HCT116 (cell line): ENCODE data around the gene AGMAT. TPM values are rescaled to one million over a fixed set of nuclear protein-coding genes. Genes with fewer than 3 reads are reported as not detected.

Source experiments
- ATAC-seq: fragments of 200-7000 bp; cut with Tn5 transposase; 2 replicates; pipeline ENCODE4 v1.9.1; 2020; ENCODE audit warnings: mild to moderate bottlenecking, moderate library complexity
- BruUV-seq: library from RNA; stranded (reverse); fragments of 400-500 nt; replicated peaks from 2 replicates; lab custom pipeline; 2021; lab: Mats Ljungman, UMichigan
- CTCF ChIA-PET: fragments of 300-600 bp; sonication (Branson Sonifier 250); formaldehyde crosslinking; loops from one replicate; lab custom pipeline; 2021; ENCODE audit warnings: antibody characterized with exemption; lab: Charles Lee
- POLR2A ChIA-PET: fragments of 300-600, 350-600 bp; sonication (Branson Sonifier 250); formaldehyde crosslinking; loops from one replicate; lab custom pipeline; 2021; ENCODE audit warnings: antibody characterized with exemption; lab: Charles Lee
- RAD21 ChIA-PET, 2 experiments: fragments of 300-600 bp; sonication (Branson Sonifier 250); formaldehyde crosslinking; loops; one replicate each; lab custom pipeline; 2023; ENCODE audit warnings: low total read pairs in 2 of 2; ENCODE audit not compliant: uncharacterized antibody in 2 of 2, unreplicated experiment in 2 of 2, low non-redundant PET in 1 of 2; lab: Charles Lee
- DNase-seq: peaks from one replicate; pipeline ENCODE4 v3.0.0-alpha.2; 2010; ENCODE audit warnings: low read depth, low spot score
- H2AFZ ChIP-seq: fragments of 200-600 bp; shearing (Covaris generic), sonication (generic); 2 replicates; pipeline ENCODE4 v1.6.1; 2017; ENCODE audit warnings: low read depth, mixed run types, mixed read lengths, antibody characterized with exemption, low read length; ENCODE audit not compliant: poor library complexity, severe bottlenecking
- H3K27ac ChIP-seq: 2 replicates; pipeline ENCODE4 v1.5.1; 2012; ENCODE audit warnings: low read depth, low read length
- H3K27me3 ChIP-seq: fragments of 200-600 bp; sonication (generic); 2 replicates; pipeline ENCODE4 v1.6.1; 2016; ENCODE audit warnings: mixed run types, low read length, mixed read lengths; ENCODE audit not compliant: insufficient read depth
- H3K36me3 ChIP-seq, 2 experiments: fragments of 200-500 bp in 1 of 2; fragments of 200-600 bp in 1 of 2; sonication (Bioruptor generic) in 1 of 2; sonication (generic) in 1 of 2; 2 replicates each; pipeline versions ENCODE4 v1.5.1 to v1.6.1; 2014 to 2016; ENCODE audit warnings: low read length in 2 of 2, inconsistent platforms in 1 of 2, mixed read lengths in 1 of 2, mixed run types in 1 of 2; ENCODE audit not compliant: insufficient read depth in 2 of 2, control insufficient read depth in 1 of 2
- H3K4me1 ChIP-seq, 2 experiments: fragments of 200-600 bp in 1 of 2; sonication (generic) in 1 of 2; 2 replicates each; pipeline versions ENCODE4 v1.5.1 to v1.6.1; 2012 to 2017; ENCODE audit warnings: low read length in 2 of 2, inconsistent platforms in 1 of 2, mild to moderate bottlenecking in 1 of 2, mixed read lengths in 1 of 2, mixed run types in 1 of 2, moderate library complexity in 1 of 2; ENCODE audit not compliant: insufficient read depth in 2 of 2, control insufficient read depth in 1 of 2
- H3K4me2 ChIP-seq: fragments of 200-600 bp; sonication (generic); 2 replicates; pipeline ENCODE4 v1.6.1; 2017; ENCODE audit warnings: mixed run types, low read length, mixed read lengths
- H3K4me3 ChIP-seq, 2 experiments: fragments of 200-600 bp in 1 of 2; sonication (generic) in 1 of 2; replicated peaks in 1 of 2; 2 replicates each; pipeline ENCODE4 v1.5.1; 2011 to 2016; ENCODE audit warnings: low read length in 2 of 2, control low read depth in 1 of 2, low read depth in 1 of 2, mild to moderate bottlenecking in 1 of 2, mixed read lengths in 1 of 2, mixed run types in 1 of 2
- H3K79me2 ChIP-seq: fragments of 200-600 bp; sonication (generic); 2 replicates; pipeline ENCODE4 v1.6.1; 2017; ENCODE audit warnings: mild to moderate bottlenecking, mixed run types, low read length, moderate library complexity, mixed read lengths; ENCODE audit not compliant: insufficient read depth
- H3K9ac ChIP-seq: fragments of 200-600 bp; sonication (generic); 2 replicates; pipeline ENCODE4 v1.6.1; 2016; ENCODE audit warnings: low read length, mixed read lengths
- H3K9me2 ChIP-seq: fragments of 200-600 bp; sonication (generic), shearing (Covaris generic); 2 replicates; pipeline ENCODE4 v1.6.1; 2017; ENCODE audit warnings: mixed run types, mild to moderate bottlenecking, moderate library complexity; ENCODE audit not compliant: insufficient read depth
- H3K9me3 ChIP-seq, 2 experiments: fragments of 200-500 bp in 1 of 2; fragments of 200-600 bp in 1 of 2; sonication (Bioruptor generic) in 1 of 2; sonication (generic) in 1 of 2; 2 replicates each; pipeline ENCODE4 v1.6.1; 2014 to 2017; ENCODE audit warnings: low read length in 2 of 2, mixed read lengths in 2 of 2, inconsistent platforms in 1 of 2, low read depth in 1 of 2, mild to moderate bottlenecking in 1 of 2, mixed run types in 1 of 2, moderate library complexity in 1 of 2; ENCODE audit not compliant: control insufficient read depth in 1 of 2, insufficient read depth in 1 of 2
- H4K20me1 ChIP-seq: fragments of 200-600 bp; sonication (generic), shearing (Covaris generic); 2 replicates; pipeline ENCODE4 v1.6.1; 2017; ENCODE audit warnings: mixed run types, mild to moderate bottlenecking, moderate library complexity; ENCODE audit not compliant: insufficient read depth
- ELF1 ChIP-seq: IDR thresholded peaks from 2 replicates; pipeline ENCODE4 v1.6.1; 2012; ENCODE audit warnings: low read depth, borderline replicate concordance
- EZH2 ChIP-seq: fragments of 200-600 bp; sonication (generic); IDR thresholded peaks from 2 replicates; pipeline ENCODE4 v1.6.1; 2017; ENCODE audit warnings: antibody characterized with exemption, mixed run types
- JUND ChIP-seq: IDR thresholded peaks from 2 replicates; pipeline ENCODE4 v1.6.1; 2012
- MAX ChIP-seq: IDR thresholded peaks from 2 replicates; pipeline ENCODE4 v1.6.1; 2012
- POLR2AphosphoS5 ChIP-seq: IDR thresholded peaks from 2 replicates; pipeline ENCODE4 v1.6.1; 2011; ENCODE audit warnings: mild to moderate bottlenecking, low read depth, low read length, moderate library complexity
- SIN3A ChIP-seq: IDR thresholded peaks from 2 replicates; pipeline ENCODE4 v1.6.1; 2012; ENCODE audit warnings: low read depth
- SP1 ChIP-seq: IDR thresholded peaks from 2 replicates; pipeline ENCODE4 v1.6.1; 2012; ENCODE audit warnings: low read depth
- TCF7L2 ChIP-seq: IDR thresholded peaks from 2 replicates; pipeline ENCODE4 v1.7.0; 2011; ENCODE audit warnings: borderline replicate concordance, inconsistent platforms; ENCODE audit not compliant: insufficient read depth, insufficient read length; ENCODE audit errors: extremely low read depth
- YY1 ChIP-seq: IDR thresholded peaks from 2 replicates; pipeline ENCODE4 v1.6.1; 2011; ENCODE audit warnings: low read length, low read depth, moderate library complexity, mild to moderate bottlenecking; ENCODE audit not compliant: insufficient replicate concordance; ENCODE audit errors: extremely low read depth
- intact Hi-C: fragments of 100-400 bp; cut with micrococcal nuclease; formaldehyde crosslinking; loops from 2 replicates; pipeline ENCODE4 v1.10.0; 2022
- total RNA-seq: library from RNA; stranded (reverse); gene quantifications from one replicate; pipeline ENCODE4 v1.2.1, GENCODE V29; 2021; ENCODE audit not compliant: unreplicated experiment

AGMAT gene
- total RNA-seq, 1 experiment from 2014 or later: not detected

- ChIA-PET POLR2A (no interaction called here), CTCF (interaction anchor here (0.6 kb wide), 1 partner anchor 520 kb away, joined by 3 read pairs; no protein-coding TSS in a partner anchor), RAD21 (no interaction called here)
- peak overlapping the region; percentile 97 for H3K4me3 ChIP-seq
- DNase-seq (no peak), ATAC-seq (no peak)
- no peaks in the 10 kb centered on the region for H3K9me3 ChIP-seq
- intact Hi-C loops: loop anchor here (5.0 kb wide), 1 partner anchor 92 kb away; the partner anchor contains the start of gene DNAJC16
- H3K36me3 ChIP-seq: peaks cover 0 to 13% of the 10 kb centered on the region in 2 experiments; a peak in 1 of 4 replicates
- peak overlapping the region; percentile 91; the same call in 1 of the 2 replicates for H3K27ac ChIP-seq
- H2AFZ ChIP-seq: no peak overlapping the region
- peak overlapping the region; percentile 98 for H3K9ac ChIP-seq
- no peaks in the 10 kb centered on the region for H3K9me2 ChIP-seq
- H3K4me2 ChIP-seq: peak overlapping the region; percentile 89
- H4K20me1 ChIP-seq: peaks cover 8% of the 10 kb centered on the region; the same call in 1 of the 2 replicates
- no peak for TF ChIP-seq POLR2AphosphoS5
- TF ChIP-seq YY1: no peak
- TF ChIP-seq EZH2: no peak
- no peak for TF ChIP-seq SIN3A
- TF ChIP-seq JUND: no peak
- TF ChIP-seq TCF7L2: no peak
- TF ChIP-seq SP1: no peak
- TF ChIP-seq MAX: no peak
- TF ChIP-seq ELF1: no peak
- peaks cover 65% of the 10 kb centered on the region for H3K79me2 ChIP-seq
- H3K27me3 ChIP-seq: no peaks in the 10 kb centered on the region
- BruUV-seq: TSS peak; percentile 71
- H3K4me1 ChIP-seq: peaks cover 8 to 33% of the 10 kb centered on the region in 2 experiments
Observed at GRCh38 chr1:15618655-15619525, 34.0 kb upstream of the AGMAT start.
